ENCODE results near the gene LHPP. TPM values are rescaled to one million over a fixed set of nuclear protein-coding genes. Genes with fewer than 3 reads are reported as not detected.

LHPP gene
- total RNA-seq, 1 donor from 2014 or later: 4.2 TPM

- DNase-seq (ENCODE audit: low spot score): no peak
- H3K27me3 Mint-ChIP-seq (ENCODE audit: unreplicated experiment): peaks cover 2% of the 10 kb centered on the region
These were observed 55.2 kb downstream of the LHPP start for GRCh38 chr10:124516746-124517397.

DNA sequence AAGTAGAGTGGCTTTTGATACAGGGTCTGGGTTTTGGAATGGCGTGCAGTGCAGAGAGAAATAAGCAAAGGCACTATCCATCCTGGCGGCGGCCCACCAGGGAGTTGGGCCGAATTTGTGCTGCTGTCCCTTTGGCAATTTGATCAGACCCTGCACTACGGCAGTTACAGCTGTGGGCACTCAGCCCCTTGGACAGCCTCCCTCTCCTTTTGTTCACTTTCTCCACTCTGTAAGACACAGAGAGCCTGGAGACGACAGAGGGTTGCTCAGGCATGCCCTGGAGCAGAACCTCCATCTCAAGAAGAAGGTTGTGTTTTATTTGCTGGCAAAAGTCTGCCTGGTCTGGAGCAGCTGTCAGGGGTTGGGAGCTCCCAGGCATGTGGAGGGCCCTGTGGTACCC lies 55.8 kb downstream of the LHPP start:
- H3K4me1 Mint-ChIP-seq (ENCODE audit: unreplicated experiment): no peaks in the 10 kb centered on the region
- no peak overlapping the region for H3K4me3 Mint-ChIP-seq (ENCODE audit: unreplicated experiment)
- no peaks in the 10 kb centered on the region for H3K36me3 Mint-ChIP-seq (ENCODE audit: low read depth, unreplicated experiment)
- no peaks in the 10 kb centered on the region for H3K9me3 Mint-ChIP-seq (ENCODE audit: unreplicated experiment)
- H3K27me3 Mint-ChIP-seq (ENCODE audit: unreplicated experiment): peaks cover 2% of the 10 kb centered on the region
- DNase-seq (ENCODE audit: low spot score): no peak
- H3K27ac Mint-ChIP-seq (ENCODE audit: unreplicated experiment): no peak overlapping the region
- TF ChIP-seq, protein P1, sequence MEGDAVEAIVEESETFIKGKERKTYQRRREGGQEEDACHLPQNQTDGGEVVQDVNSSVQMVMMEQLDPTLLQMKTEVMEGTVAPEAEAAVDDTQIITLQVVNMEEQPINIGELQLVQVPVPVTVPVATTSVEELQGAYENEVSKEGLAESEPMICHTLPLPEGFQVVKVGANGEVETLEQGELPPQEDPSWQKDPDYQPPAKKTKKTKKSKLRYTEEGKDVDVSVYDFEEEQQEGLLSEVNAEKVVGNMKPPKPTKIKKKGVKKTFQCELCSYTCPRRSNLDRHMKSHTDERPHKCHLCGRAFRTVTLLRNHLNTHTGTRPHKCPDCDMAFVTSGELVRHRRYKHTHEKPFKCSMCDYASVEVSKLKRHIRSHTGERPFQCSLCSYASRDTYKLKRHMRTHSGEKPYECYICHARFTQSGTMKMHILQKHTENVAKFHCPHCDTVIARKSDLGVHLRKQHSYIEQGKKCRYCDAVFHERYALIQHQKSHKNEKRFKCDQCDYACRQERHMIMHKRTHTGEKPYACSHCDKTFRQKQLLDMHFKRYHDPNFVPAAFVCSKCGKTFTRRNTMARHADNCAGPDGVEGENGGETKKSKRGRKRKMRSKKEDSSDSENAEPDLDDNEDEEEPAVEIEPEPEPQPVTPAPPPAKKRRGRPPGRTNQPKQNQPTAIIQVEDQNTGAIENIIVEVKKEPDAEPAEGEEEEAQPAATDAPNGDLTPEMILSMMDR (IDR thresholded peaks at IDR 0.05; ENCODE audit: unreplicated experiment): no peak

More at GRCh38 chr10:124516746-124517397, 55.2 kb downstream of the LHPP start:
- TF ChIP-seq, protein P1 (IDR thresholded peaks at IDR 0.05; ENCODE audit: unreplicated experiment): no peak
- Mint-ChIP-seq H3K4me3 (ENCODE audit: unreplicated experiment) (no peak overlapping the region), H3K4me1 (ENCODE audit: unreplicated experiment) (no peaks in the 10 kb centered on the region), H3K9me3 (ENCODE audit: unreplicated experiment) (no peaks in the 10 kb centered on the region), H3K27ac (ENCODE audit: unreplicated experiment) (no peak overlapping the region), H3K36me3 (ENCODE audit: low read depth, unreplicated experiment) (no peaks in the 10 kb centered on the region)

- TF ChIP-seq, protein P1 (IDR thresholded peaks at IDR 0.05; ENCODE audit: unreplicated experiment): no peak
- no peak overlapping the region for H3K27ac Mint-ChIP-seq (ENCODE audit: unreplicated experiment)
- peaks cover 4% of the 10 kb centered on the region for H3K4me1 Mint-ChIP-seq (ENCODE audit: unreplicated experiment)
- no peak overlapping the region for H3K4me3 Mint-ChIP-seq (ENCODE audit: unreplicated experiment)
- H3K36me3 Mint-ChIP-seq (ENCODE audit: low read depth, unreplicated experiment): no peaks in the 10 kb centered on the region
- H3K27me3 Mint-ChIP-seq (ENCODE audit: unreplicated experiment): peaks cover 4% of the 10 kb centered on the region
- H3K9me3 Mint-ChIP-seq (ENCODE audit: unreplicated experiment): no peaks in the 10 kb centered on the region
- DNase-seq (ENCODE audit: low spot score): no peak
These were observed 56.3 kb downstream of the LHPP start for GRCh38 chr10:124517931-124518330.

GRCh38 chr10:124518366-124518765 lies 56.7 kb downstream of the LHPP start:
- no peak overlapping the region for H3K4me3 Mint-ChIP-seq (ENCODE audit: unreplicated experiment)

More at GRCh38 chr10:124518366-124518765, 56.7 kb downstream of the LHPP start:
- DNase-seq (ENCODE audit: low spot score): no peak
- peaks cover 4% of the 10 kb centered on the region for H3K27me3 Mint-ChIP-seq (ENCODE audit: unreplicated experiment)
- no peaks in the 10 kb centered on the region for H3K36me3 Mint-ChIP-seq (ENCODE audit: low read depth, unreplicated experiment)
- H3K9me3 Mint-ChIP-seq (ENCODE audit: unreplicated experiment): no peaks in the 10 kb centered on the region
- TF ChIP-seq, protein P1 (IDR thresholded peaks at IDR 0.05; ENCODE audit: unreplicated experiment): no peak
- H3K27ac Mint-ChIP-seq (ENCODE audit: unreplicated experiment): no peak overlapping the region
- peaks cover 8% of the 10 kb centered on the region for H3K4me1 Mint-ChIP-seq (ENCODE audit: unreplicated experiment)

Measured in endothelial cell (in vitro differentiated cells).